ENCODE results near the gene NBPF10. TPM values are rescaled to one million over a fixed set of nuclear protein-coding genes. Genes with fewer than 3 reads are reported as not detected.

NBPF10 gene
- under 0.01 and 0.63 TPM in 2 replicates for total RNA-seq

GRCh38 chr1:146144465-146144864, at the start of gene NBPF10:
Gene NBPF10 (minus strand): TSS chr1:146144804. CDS start chr1:146144769, 35 bp downstream.

Other genes starting within 250 kb of the NBPF10 start
- 4.1 and 10.5 TPM in 2 replicates for gene ITGA10, start 234.8 kb downstream of the NBPF10 start, total RNA-seq
- gene PEX11B, start 226.1 kb downstream of the NBPF10 start, total RNA-seq: 21.2 and 32.6 TPM in 2 replicates
- 121 and 188 TPM in 2 replicates for gene RBM8A, start 217.3 kb downstream of the NBPF10 start, total RNA-seq
- 13.0 and 22.0 TPM in 2 replicates for gene LIX1L, start 186.8 kb downstream of the NBPF10 start, total RNA-seq
- 0.13 and 0.32 TPM in 2 replicates for gene ANKRD34A, start 180.2 kb downstream of the NBPF10 start, total RNA-seq
- 11.8 and 14.1 TPM in 2 replicates for gene POLR3GL, start 180.1 kb downstream of the NBPF10 start, total RNA-seq
- 84.7 and 158 TPM in 2 replicates for gene TXNIP, start 148.2 kb downstream of the NBPF10 start, total RNA-seq
- gene HJV, start 123.1 kb downstream of the NBPF10 start, total RNA-seq: not detected in 2 replicates
- gene NOTCH2NLA, start 84.2 kb upstream of the NBPF10 start, total RNA-seq: 2.4 and 20.3 TPM in 2 replicates